Mesenchymal stem cell (in vitro differentiated cells and primary cell): Measurements from ENCODE around the gene CLASP2.

Experiments
- DNase-seq: peaks from one replicate; pipeline ENCODE4 v3.0.0-alpha.2; 2013
- H2AFZ ChIP-seq: one replicate; pipeline ENCODE4 v1.6.1; 2013; ENCODE audit warnings: low read depth, mild to moderate bottlenecking, control low read depth, inconsistent platforms, low read length, moderate library complexity
- H2AK5ac ChIP-seq: 2 replicates; pipeline ENCODE4 v1.6.1; 2013; ENCODE audit warnings: low read length, moderate library complexity, mild to moderate bottlenecking, inconsistent platforms; ENCODE audit not compliant: severe bottlenecking
- H2BK120ac ChIP-seq: one replicate; pipeline ENCODE4 v1.6.1; 2013; ENCODE audit warnings: low read depth, mild to moderate bottlenecking, inconsistent platforms, low read length, moderate library complexity
- H2BK12ac ChIP-seq, 2 experiments: one replicate each; pipeline ENCODE4 v1.6.1; 2013; ENCODE audit warnings: inconsistent platforms in 2 of 2, low read length in 2 of 2, mild to moderate bottlenecking in 2 of 2, moderate library complexity in 2 of 2, control low read depth in 1 of 2
- H2BK15ac ChIP-seq: one replicate; pipeline ENCODE4 v1.6.1; 2013; ENCODE audit warnings: mild to moderate bottlenecking, low read depth, inconsistent platforms; ENCODE audit not compliant: poor library complexity, severe bottlenecking
- H2BK5ac ChIP-seq: 2 replicates; pipeline ENCODE4 v1.6.1; 2013; ENCODE audit warnings: low read depth, mild to moderate bottlenecking, low read length, control low read depth, inconsistent platforms; ENCODE audit not compliant: poor library complexity, severe bottlenecking
- H3K14ac ChIP-seq, 2 experiments: one replicate each; pipeline ENCODE4 v1.6.1; 2013; ENCODE audit warnings: inconsistent platforms in 2 of 2, low read length in 2 of 2, control low read depth in 1 of 2, mild to moderate bottlenecking in 1 of 2, moderate library complexity in 1 of 2
- H3K18ac ChIP-seq, 2 experiments: one replicate each; pipeline ENCODE4 v1.6.1; 2013; ENCODE audit warnings: inconsistent platforms in 2 of 2, low read length in 2 of 2, control low read depth in 1 of 2, low read depth in 1 of 2, mild to moderate bottlenecking in 1 of 2
- H3K23ac ChIP-seq, 2 experiments: one replicate each; pipeline ENCODE4 v1.6.1; 2013; ENCODE audit warnings: inconsistent platforms in 2 of 2, low read length in 2 of 2, mild to moderate bottlenecking in 2 of 2, moderate library complexity in 2 of 2, control low read depth in 1 of 2
- H3K27ac ChIP-seq: 2 replicates; pipeline ENCODE4 v1.5.1; 2013; ENCODE audit warnings: mild to moderate bottlenecking, moderate library complexity, low read length, control low read depth, inconsistent platforms; ENCODE audit not compliant: poor library complexity, severe bottlenecking
- H3K27me3 ChIP-seq, 2 experiments: 2 replicates each; pipeline versions ENCODE4 v1.6.1 to v1.7.0; 2013; ENCODE audit warnings: low read length in 2 of 2, mild to moderate bottlenecking in 2 of 2, moderate library complexity in 2 of 2, control low read depth in 1 of 2, inconsistent platforms in 1 of 2; ENCODE audit not compliant: control insufficient read depth in 1 of 2, insufficient read depth in 1 of 2
- H3K36me3 ChIP-seq, 2 experiments: 2 replicates each; pipeline versions ENCODE4 v1.6.1 to v1.7.0; 2013; ENCODE audit warnings: low read length in 2 of 2, control low read depth in 1 of 2, inconsistent platforms in 1 of 2, low read depth in 1 of 2, mild to moderate bottlenecking in 1 of 2; ENCODE audit not compliant: insufficient read depth in 2 of 2, control insufficient read depth in 1 of 2
- H3K4ac ChIP-seq, 2 experiments: one replicate each; pipeline ENCODE4 v1.6.1; 2013; ENCODE audit warnings: inconsistent platforms in 2 of 2, low read length in 2 of 2, mild to moderate bottlenecking in 2 of 2, moderate library complexity in 2 of 2, control low read depth in 1 of 2, low read depth in 1 of 2
- H3K4me1 ChIP-seq: 2 replicates; pipeline ENCODE4 v1.6.1; 2013; ENCODE audit warnings: low read depth, low read length, control low read depth; ENCODE audit not compliant: control insufficient read depth, insufficient read depth
- H3K4me2 ChIP-seq: 2 replicates; pipeline ENCODE4 v1.6.1; 2013; ENCODE audit warnings: low read length, mild to moderate bottlenecking, inconsistent platforms; ENCODE audit not compliant: poor library complexity, severe bottlenecking
- H3K4me3 ChIP-seq, 2 experiments: 2 replicates each; pipeline versions ENCODE4 v1.5.1 to v1.7.0; 2013; ENCODE audit warnings: low read length in 2 of 2, mild to moderate bottlenecking in 2 of 2, control low read depth in 1 of 2, low read depth in 1 of 2; ENCODE audit not compliant: insufficient read depth in 1 of 2
- H3K79me1 ChIP-seq: replicated peaks from 2 replicates; pipeline ENCODE4 v1.6.1; 2013; ENCODE audit warnings: mild to moderate bottlenecking, control low read depth, low read length, inconsistent platforms; ENCODE audit not compliant: poor library complexity, severe bottlenecking
- H3K9ac ChIP-seq: 2 replicates; pipeline ENCODE4 v1.7.0; 2013; ENCODE audit warnings: mild to moderate bottlenecking, low read length, moderate library complexity
- H3K9me3 ChIP-seq: 2 replicates; pipeline ENCODE4 v1.7.0; 2013; ENCODE audit warnings: mild to moderate bottlenecking, low read length; ENCODE audit not compliant: control insufficient read depth
- H4K8ac ChIP-seq: one replicate; pipeline ENCODE4 v1.6.1; 2013; ENCODE audit warnings: inconsistent platforms, mild to moderate bottlenecking, low read length, moderate library complexity
- H4K91ac ChIP-seq: one replicate; pipeline ENCODE4 v1.6.1; 2013; ENCODE audit warnings: mild to moderate bottlenecking, low read length, inconsistent platforms
- WGBS: methylation state at CpG from one replicate; pipeline ENCODE4 v1.1.7; 2013; ENCODE audit warnings: mixed read lengths; 5-methylcytosine and 5-hydroxymethylcytosine counted together

The CLASP2 gene

GRCh38 chr3:33482111-33482521 lies 235.9 kb downstream of the CLASP2 start:
- Histone ChIP-seq H3K14ac (no peak overlapping the region), H4K91ac (no peak overlapping the region), H3K27me3 (no peaks in the 10 kb centered on the region), H3K79me1 (no peaks in the 10 kb centered on the region), H3K4me2 (no peak overlapping the region), H2BK12ac (no peak overlapping the region), H3K36me3 (no peaks in the 10 kb centered on the region), H3K9ac (no peak overlapping the region), H2BK120ac (no peak overlapping the region), H3K18ac (no peak overlapping the region), H2AK5ac (no peak overlapping the region), H2AFZ (no peak overlapping the region), H4K8ac (no peak overlapping the region), H3K4me1 (no peaks in the 10 kb centered on the region), H3K23ac (no peak overlapping the region), H3K4me3 (no peak overlapping the region), H3K9me3 (peaks cover 7% of the 10 kb centered on the region), H3K27ac (no peak overlapping the region), H2BK5ac (no peak overlapping the region), H2BK15ac (no peak overlapping the region), H3K4ac (no peak overlapping the region)
- DNase-seq = no peak
- WGBS = 86% methylated on average over 1 of the region's 1 CpG

GRCh38 chr3:33474896-33475295 lies 243.2 kb downstream of the CLASP2 start:
- H2BK15ac ChIP-seq = no peak overlapping the region
- no peak overlapping the region for H4K8ac ChIP-seq
- no peaks in the 10 kb centered on the region for H3K36me3 ChIP-seq
- no peak overlapping the region for H3K4me3 ChIP-seq
- H3K79me1 ChIP-seq = no peaks in the 10 kb centered on the region
- no peak overlapping the region for H3K23ac ChIP-seq
- H3K27me3 ChIP-seq = no peaks in the 10 kb centered on the region
- H3K27ac ChIP-seq = no peak overlapping the region
- DNase-seq = no peak
- no peak overlapping the region for H3K9ac ChIP-seq
- H3K9me3 ChIP-seq = peaks cover 4% of the 10 kb centered on the region
- H3K18ac ChIP-seq = no peak overlapping the region
- H2AK5ac ChIP-seq = no peak overlapping the region
- no peaks in the 10 kb centered on the region for H3K4me1 ChIP-seq
- no peak overlapping the region for H2BK120ac ChIP-seq
- no peak overlapping the region for H2BK5ac ChIP-seq
- 43% methylated on average over 2 of the region's 2 CpGs for WGBS
- no peak overlapping the region for H3K4me2 ChIP-seq
- H3K14ac ChIP-seq = no peak overlapping the region
- H2AFZ ChIP-seq = no peak overlapping the region
- H2BK12ac ChIP-seq = no peak overlapping the region
- no peak overlapping the region for H3K4ac ChIP-seq
- H4K91ac ChIP-seq = no peak overlapping the region

- Histone ChIP-seq H3K4me1 (peaks cover 2% of the 10 kb centered on the region), H2BK15ac (no peak overlapping the region), H3K23ac (no peak overlapping the region), H3K4me2 (no peak overlapping the region), H2BK120ac (no peak overlapping the region), H3K4ac (no peak overlapping the region), H3K27ac (no peak overlapping the region), H4K8ac (no peak overlapping the region), H3K79me1 (no peaks in the 10 kb centered on the region), H2AK5ac (no peak overlapping the region), H2BK5ac (no peak overlapping the region), H3K36me3 (no peaks in the 10 kb centered on the region), H4K91ac (no peak overlapping the region), H3K18ac (no peak overlapping the region), H3K9me3 (no peaks in the 10 kb centered on the region), H3K14ac (no peak overlapping the region), H3K4me3 (no peak overlapping the region), H3K9ac (no peak overlapping the region), H2AFZ (no peak overlapping the region), H3K27me3 (no peaks in the 10 kb centered on the region), H2BK12ac (no peak overlapping the region)
- DNase-seq = no peak
- 94% methylated on average over 2 of the region's 2 CpGs for WGBS
Measured at GRCh38 chr3:33473813-33474212, 244.2 kb downstream of the CLASP2 start.

GRCh38 chr3:33467786-33468185 lies 250.3 kb downstream of the CLASP2 start:
- DNase-seq = no peak
- Histone ChIP-seq H3K79me1 (no peaks in the 10 kb centered on the region), H3K4me2 (no peak overlapping the region), H3K14ac (no peak overlapping the region), H3K23ac (no peak overlapping the region), H2BK12ac (peak overlapping the region in 1 of 2 experiments; percentile 2), H3K4ac (peak overlapping the region in 1 of 2 experiments; percentile 60), H3K27ac (no peak overlapping the region), H3K18ac (peak overlapping the region; percentile 3 to 84), H3K4me1 (peaks cover 3% of the 10 kb centered on the region), H2BK120ac (peak overlapping the region; percentile 75), H2AK5ac (no peak overlapping the region), H4K91ac (peak overlapping the region; percentile 91), H3K9me3 (no peaks in the 10 kb centered on the region), H3K9ac (no peak overlapping the region), H4K8ac (peak overlapping the region; percentile 94), H3K36me3 (no peaks in the 10 kb centered on the region), H3K4me3 (no peak overlapping the region), H2BK5ac (no peak overlapping the region), H2AFZ (no peak overlapping the region), H3K27me3 (no peaks in the 10 kb centered on the region), H2BK15ac (no peak overlapping the region)
- 50% methylated on average over 2 of the region's 3 CpGs for WGBS
